HG03095 (cell line): Measurements from ENCODE around the gene GCA.
A peak's percentile ranks its signal among the peaks of the same experiment; 100 is the strongest.

Experiments
- ATAC-seq: cut with Tn5 transposase; IDR thresholded peaks from one replicate; pipeline ENCODE4 v1.9.1; 2021; ENCODE audit warnings: moderate library complexity; ENCODE audit not compliant: unreplicated experiment

Gene GCA

GRCh38 chr2:162327806-162328205 lies 16.1 kb upstream of the GCA start:
- no peak for ATAC-seq

- peak; percentile 56 for ATAC-seq
These were observed 15.3 kb upstream of the GCA start for GRCh38 chr2:162328424-162329157.

DNA sequence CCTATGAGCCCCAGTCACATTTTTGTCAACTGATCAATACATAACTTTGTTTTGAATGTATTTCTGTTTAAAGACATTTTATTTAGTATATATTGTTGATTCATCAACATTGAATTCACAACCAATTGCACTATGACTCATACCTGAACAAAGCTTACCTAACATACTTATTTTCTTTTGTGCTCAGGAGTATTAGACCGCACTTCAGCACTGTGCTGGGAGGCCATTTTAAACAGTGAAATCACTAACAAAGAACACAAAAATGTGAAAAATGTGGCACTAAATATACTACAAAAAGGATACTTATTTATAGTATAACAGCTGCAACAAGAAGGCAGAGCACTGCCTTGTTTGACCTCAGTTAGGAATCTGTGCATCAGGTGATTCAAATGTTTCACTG lies 13.1 kb upstream of the GCA start:
- ATAC-seq, result no peak

DNA sequence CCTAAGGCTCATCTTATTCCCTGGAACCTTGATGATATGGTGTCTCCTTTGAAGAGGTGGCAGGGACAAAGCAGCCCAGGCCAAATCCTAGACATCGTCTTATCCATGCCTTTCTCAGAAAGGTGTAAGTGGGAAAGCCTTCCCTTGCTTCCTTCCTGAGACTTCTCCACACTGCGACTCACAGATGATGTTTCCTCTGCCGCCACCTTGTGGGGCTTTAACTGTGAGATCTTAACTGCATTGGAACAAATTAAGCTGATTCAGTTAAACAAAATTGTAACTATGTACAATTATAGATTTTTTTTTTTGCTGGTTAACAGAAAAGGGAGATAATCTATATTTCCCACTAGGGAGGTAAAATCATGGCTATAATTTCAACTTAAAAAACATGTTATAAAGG lies 10.0 kb upstream of the GCA start:
- ATAC-seq, result peak; percentile 62

DNA sequence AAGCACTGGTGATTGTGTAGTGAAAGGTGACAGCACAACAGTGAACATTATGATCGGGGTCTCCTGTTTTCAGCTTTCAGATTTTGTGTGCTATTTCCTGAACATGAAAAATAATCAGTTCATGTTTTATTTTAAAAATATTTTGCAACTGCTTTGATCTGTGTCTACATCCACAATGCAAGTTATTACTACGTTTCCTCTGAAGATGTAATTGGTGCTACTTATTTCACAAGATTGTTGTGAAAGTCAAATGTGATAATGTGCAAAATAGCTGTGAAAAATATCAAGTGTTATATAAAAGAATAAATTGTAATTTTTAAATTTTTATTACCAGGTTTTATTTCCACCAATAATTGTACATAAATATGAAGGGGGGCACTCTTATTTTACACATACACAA lies 6.1 kb upstream of the GCA start:
- no peak for ATAC-seq

GRCh38 chr2:162340822-162341221 lies 3.1 kb upstream of the GCA start:
- no peak for ATAC-seq

DNA sequence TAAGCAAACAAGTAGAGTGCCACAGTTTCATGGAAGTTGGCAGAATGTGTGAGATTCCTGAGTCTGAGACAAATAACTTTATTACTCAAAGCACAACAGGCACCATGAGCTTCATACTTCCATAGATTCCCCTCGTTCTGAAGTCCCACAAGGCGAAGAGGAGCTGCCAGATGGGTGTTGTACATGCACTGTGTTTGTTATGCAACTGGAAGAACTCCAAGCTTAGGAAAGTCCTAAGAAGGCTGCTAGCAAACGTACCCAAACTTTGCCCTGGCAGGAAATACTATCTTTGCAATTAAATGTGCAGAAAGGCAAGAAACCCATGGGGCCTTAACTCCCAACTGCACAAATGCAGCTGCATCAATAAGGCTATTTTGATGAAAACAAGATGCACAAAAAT lies 1.6 kb upstream of the GCA start:
- no peak for ATAC-seq

- no peak for ATAC-seq
These were observed 1.1 kb upstream of the GCA start for GRCh38 chr2:162342841-162343240.

GRCh38 chr2:162343492-162343823 lies 474 bp upstream of the GCA start:
- no peak for ATAC-seq

DNA sequence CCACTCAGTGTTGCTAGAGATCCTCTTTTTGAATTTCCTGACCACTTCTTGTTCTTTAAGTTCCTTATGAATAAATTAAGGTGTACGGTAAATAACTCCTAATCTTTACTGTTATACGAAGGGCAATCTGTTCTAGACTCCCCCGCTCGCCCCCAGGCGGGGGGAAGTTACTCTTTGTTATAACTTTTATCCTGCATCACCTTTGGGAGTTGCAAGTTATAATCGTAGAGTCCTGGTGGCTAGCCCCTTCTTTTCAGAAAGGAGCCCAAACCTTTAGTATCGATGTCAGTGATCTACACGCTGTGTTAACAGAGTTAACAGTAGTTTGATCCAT lies 652 bp downstream of the GCA start:
- no peak for ATAC-seq

DNA sequence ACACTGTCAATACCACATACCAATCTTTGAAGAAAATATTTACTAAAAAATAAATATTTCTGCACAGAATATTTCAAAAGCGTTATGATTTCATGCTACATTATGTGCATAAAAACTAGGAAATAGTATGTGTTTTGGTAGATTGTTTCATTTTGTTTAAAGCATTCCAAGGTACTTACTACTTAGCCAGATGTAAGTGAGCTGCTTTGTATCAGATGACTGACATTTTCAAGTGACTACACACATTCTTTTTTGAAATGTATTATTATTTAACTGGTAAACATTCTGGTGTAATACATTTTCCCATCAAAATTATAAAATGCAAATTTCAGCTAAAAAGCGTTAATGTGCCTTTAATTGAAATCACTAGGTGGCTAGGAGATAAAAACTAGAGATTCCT lies 21.5 kb downstream of the GCA start:
- no peak for ATAC-seq

GRCh38 chr2:162368494-162368893 lies 24.6 kb downstream of the GCA start:
- no peak for ATAC-seq

- ATAC-seq, result no peak
These were observed 25.6 kb downstream of the GCA start for GRCh38 chr2:162369551-162369950.

- no peak for ATAC-seq
These were observed 27.0 kb downstream of the GCA start for GRCh38 chr2:162370931-162371330.

DNA sequence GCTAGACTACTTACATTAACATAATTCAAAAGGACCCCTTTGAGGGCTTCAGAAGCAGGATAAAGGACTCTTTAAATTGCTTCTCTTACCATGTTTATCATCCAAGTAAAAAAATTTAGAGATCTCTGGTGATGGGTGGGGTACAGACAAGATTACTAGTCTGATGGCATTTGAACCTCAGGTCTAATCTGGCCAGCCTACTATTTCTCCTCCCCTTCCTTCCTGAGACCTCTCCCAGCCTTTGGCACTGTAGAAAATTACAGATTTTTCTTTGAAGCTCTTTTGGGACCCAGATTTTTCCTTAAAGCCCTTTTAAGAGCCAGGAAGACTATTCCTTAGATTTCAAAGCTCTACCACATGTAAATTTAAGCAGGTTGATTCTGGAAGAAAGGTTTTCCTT lies 28.9 kb downstream of the GCA start:
- no peak for ATAC-seq

DNA sequence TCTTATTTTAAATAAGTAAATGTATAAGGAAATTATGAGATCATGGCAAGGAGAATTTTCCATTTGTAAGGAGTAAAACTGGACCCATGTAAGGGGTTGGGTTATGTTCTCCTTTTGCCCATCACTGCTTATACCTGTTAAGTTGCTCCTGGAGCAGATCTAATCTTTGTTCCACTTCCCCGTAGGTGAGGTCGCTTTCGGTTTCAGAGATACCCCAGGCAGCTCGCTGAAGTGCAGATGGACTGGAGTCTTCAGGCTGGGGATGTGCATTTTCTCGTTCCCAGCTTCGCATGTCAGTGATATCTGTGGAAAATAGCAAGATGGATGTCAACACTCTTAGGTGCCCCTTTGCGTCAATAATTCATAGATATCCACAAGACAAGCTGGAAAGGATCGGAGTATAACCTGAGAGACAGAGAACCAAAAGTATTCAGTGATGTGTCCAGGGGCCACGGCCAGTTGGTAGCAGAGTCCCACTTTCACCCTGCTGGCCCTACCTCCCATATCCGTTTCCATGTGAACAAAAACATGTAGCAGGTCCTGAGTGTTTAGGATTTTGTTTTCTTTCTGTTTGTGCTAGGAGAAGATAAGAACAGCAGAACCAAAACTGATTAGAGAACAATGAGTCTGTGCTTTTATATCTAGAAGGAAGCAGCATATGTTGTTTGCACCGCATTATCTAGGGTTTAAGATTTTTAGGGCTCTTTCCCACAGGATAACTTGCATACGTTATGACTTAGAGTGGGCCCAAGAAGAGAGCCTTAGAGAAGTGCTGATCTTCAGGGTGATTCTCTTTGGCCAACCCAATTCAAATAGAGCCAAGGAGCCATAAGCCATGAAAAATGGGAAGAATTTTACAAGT lies 36.0 kb downstream of the GCA start:
- no peak for ATAC-seq

GRCh38 chr2:162381851-162382250 lies 37.9 kb downstream of the GCA start:
- no peak for ATAC-seq

- no peak for ATAC-seq
These were observed 38.3 kb downstream of the GCA start for GRCh38 chr2:162382278-162382677.

- ATAC-seq, result no peak
These were observed 41.6 kb downstream of the GCA start for GRCh38 chr2:162385536-162385935.

- ATAC-seq, result no peak
These were observed 46.9 kb downstream of the GCA start for GRCh38 chr2:162390801-162391200.

DNA sequence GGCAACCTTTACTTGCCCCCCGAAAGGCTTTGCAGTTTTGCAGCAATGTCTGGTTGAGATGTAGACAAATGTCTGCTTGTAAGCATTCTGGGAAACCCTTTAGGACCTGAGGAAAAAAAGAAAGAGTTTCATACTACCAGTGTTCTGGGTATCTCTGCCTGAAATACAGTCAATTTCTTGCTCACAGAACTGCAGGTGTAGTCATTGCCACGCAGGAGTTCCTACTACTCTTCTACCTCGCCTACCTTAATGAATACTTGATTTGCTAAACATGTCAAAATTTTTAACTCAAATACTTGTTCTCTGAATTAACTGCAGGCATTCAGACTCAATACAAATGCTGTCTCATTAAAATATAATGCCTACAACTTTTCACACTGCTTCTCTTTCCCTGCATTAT lies 56.4 kb downstream of the GCA start:
- ATAC-seq, result no peak

- ATAC-seq, result no peak
These were observed 57.9 kb downstream of the GCA start for GRCh38 chr2:162401871-162402270.

DNA sequence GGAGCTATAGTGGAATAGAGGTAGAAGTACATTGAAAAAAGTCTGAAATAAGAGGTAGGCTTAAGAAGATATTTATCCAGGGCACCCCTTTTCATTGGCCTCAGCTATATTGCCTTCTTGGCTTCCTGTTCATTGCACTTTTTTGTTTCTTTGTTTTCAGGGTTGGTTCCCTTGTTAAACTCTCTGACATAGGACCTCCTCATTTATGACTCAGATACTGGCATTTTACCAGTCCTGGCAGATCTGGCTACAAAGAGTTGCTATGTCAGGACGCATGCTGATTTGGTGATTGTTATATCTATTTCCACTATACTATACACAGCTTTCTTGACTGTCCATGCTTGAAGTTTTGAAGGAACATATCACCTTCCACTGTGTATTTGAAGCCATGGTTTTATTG lies 60.0 kb downstream of the GCA start:
- no peak for ATAC-seq
